ENCODE measurements around the gene CARM1. TPM values are rescaled to one million over a fixed set of nuclear protein-coding genes. Genes with fewer than 3 reads are reported as not detected.

The CARM1 gene
- total and polyA plus RNA-seq, 8 donors, result 13.0 to 24.7 (median 16.6) TPM

- Histone ChIP-seq H3K27ac (peak overlapping the region in 3 of 4 donors; percentile 67 to 71 (median 69)), H3K9me3 (no peaks in the 10 kb centered on the region), H3K27me3 (no peaks in the 10 kb centered on the region), H3K36me3 (no peaks in the 10 kb centered on the region), H3K4me1 (peaks cover 0 to 11% (median 4%) of the 10 kb centered on the region in 3 donors), H3K4me3 (peak overlapping the region; percentile 73 to 84 (median 82))
- peak in 2 of 6 donors; percentile 38 to 73 for DNase-seq
- no peak for TF ChIP-seq CTCF (IDR thresholded peaks at IDR 0.05)
- intact Hi-C loops (cut with DNase I), result no loop called here
- 1% methylated on average over 39 to 92 of the region's 92 CpGs for WGBS, 2 donors
- no peak for FAIRE-seq
- peak; percentile 39 to 65 (median 48) for ATAC-seq
These were observed 89.9 kb downstream of the CARM1 start for GRCh38 chr19:10961073-10961860.

- H3K9me3 ChIP-seq, result no peaks in the 10 kb centered on the region
- intact Hi-C loops (cut with DNase I), result no loop called here
- WGBS, 2 donors, result 80 to 86% methylated on average over 10 of the region's 10 CpGs
- ATAC-seq (no peak), DNase-seq (no peak), FAIRE-seq (no peak)
- H3K27me3 ChIP-seq, result no peaks in the 10 kb centered on the region
- H3K4me1 ChIP-seq, result peaks cover 0 to 14% (median 4%) of the 10 kb centered on the region in 3 donors
- no peak overlapping the region for H3K4me3 ChIP-seq
- no peak overlapping the region for H3K27ac ChIP-seq
- no peaks in the 10 kb centered on the region for H3K36me3 ChIP-seq
- no peak for TF ChIP-seq CTCF (IDR thresholded peaks at IDR 0.05)
These were observed 91.5 kb downstream of the CARM1 start for GRCh38 chr19:10962863-10963262.

- Histone ChIP-seq H3K4me3 (no peak overlapping the region), H3K36me3 (no peaks in the 10 kb centered on the region), H3K27ac (no peak overlapping the region), H3K9me3 (no peaks in the 10 kb centered on the region), H3K27me3 (no peaks in the 10 kb centered on the region), H3K4me1 (peaks cover 0 to 14% (median 4%) of the 10 kb centered on the region in 3 donors)
- intact Hi-C loops (cut with DNase I), result no loop called here
- FAIRE-seq (no peak), ATAC-seq (no peak), DNase-seq (no peak)
- TF ChIP-seq CTCF (IDR thresholded peaks at IDR 0.05), result no peak
- WGBS, 2 donors, result 84 to 86% methylated on average over 4 of the region's 4 CpGs
These were observed 92.5 kb downstream of the CARM1 start for GRCh38 chr19:10963865-10964264.

- Histone ChIP-seq H3K36me3 (no peaks in the 10 kb centered on the region), H3K27ac (no peak overlapping the region), H3K4me3 (no peak overlapping the region), H3K9me3 (no peaks in the 10 kb centered on the region), H3K4me1 (peaks cover 0 to 10% (median 0%) of the 10 kb centered on the region in 3 donors), H3K27me3 (no peaks in the 10 kb centered on the region)
- DNase-seq (no peak), FAIRE-seq (no peak), ATAC-seq (no peak)
- intact Hi-C loops (cut with DNase I), result no loop called here
- WGBS, 2 donors, result 97 to 100% methylated on average over 4 of the region's 4 CpGs
- no peak for TF ChIP-seq CTCF (IDR thresholded peaks at IDR 0.05)
These were observed 93.5 kb downstream of the CARM1 start for GRCh38 chr19:10964903-10965302.

GRCh38 chr19:10965398-10965797, 94.0 kb downstream of the CARM1 start:
- intact Hi-C loops (cut with DNase I), result no loop called here
- no peak for TF ChIP-seq CTCF (IDR thresholded peaks at IDR 0.05)
- 78 to 87% methylated on average over 6 of the region's 6 CpGs for WGBS, 2 donors
- ATAC-seq (no peak), DNase-seq (no peak), FAIRE-seq (no peak)
- Histone ChIP-seq H3K27me3 (no peaks in the 10 kb centered on the region), H3K27ac (no peak overlapping the region), H3K4me3 (no peak overlapping the region), H3K9me3 (no peaks in the 10 kb centered on the region), H3K36me3 (no peaks in the 10 kb centered on the region), H3K4me1 (peaks cover 0 to 8% (median 0%) of the 10 kb centered on the region in 3 donors)
